Epithelial cell of proximal tubule (primary cell): Measurements from ENCODE around the gene KIFC3. TPM values are rescaled to one million over a fixed set of nuclear protein-coding genes. Genes with fewer than 3 reads are reported as not detected.

Source experiments
- DNase-seq: peaks from one replicate; pipeline ENCODE4 v3.0.0-alpha.2; 2011; ENCODE audit warnings: low read depth
- H3K4me3 ChIP-seq: 2 replicates; pipeline ENCODE4 v1.5.1; 2011; ENCODE audit warnings: low read depth, mild to moderate bottlenecking, low read length
- total RNA-seq: library from RNA; depleted of rRNA; stranded (reverse); fragments of >200 nt; gene quantifications from 2 replicates; pipeline ENCODE4 v1.2.3, GENCODE V29; 2015
- TF ChIP-seq, protein P1 (sequence below): conservative IDR thresholded peaks from 2 replicates; pipeline ENCODE4 v1.5.1; 2012; ENCODE audit warnings: low read depth, mild to moderate bottlenecking, low read length

The KIFC3 gene
- total RNA-seq, 1 donor from 2014 or later = 86.0 TPM

GRCh38 chr16:57775661-57776469 is 26.4 kb downstream of the KIFC3 start:
- DNase-seq = no peak
- TF ChIP-seq, protein P1, sequence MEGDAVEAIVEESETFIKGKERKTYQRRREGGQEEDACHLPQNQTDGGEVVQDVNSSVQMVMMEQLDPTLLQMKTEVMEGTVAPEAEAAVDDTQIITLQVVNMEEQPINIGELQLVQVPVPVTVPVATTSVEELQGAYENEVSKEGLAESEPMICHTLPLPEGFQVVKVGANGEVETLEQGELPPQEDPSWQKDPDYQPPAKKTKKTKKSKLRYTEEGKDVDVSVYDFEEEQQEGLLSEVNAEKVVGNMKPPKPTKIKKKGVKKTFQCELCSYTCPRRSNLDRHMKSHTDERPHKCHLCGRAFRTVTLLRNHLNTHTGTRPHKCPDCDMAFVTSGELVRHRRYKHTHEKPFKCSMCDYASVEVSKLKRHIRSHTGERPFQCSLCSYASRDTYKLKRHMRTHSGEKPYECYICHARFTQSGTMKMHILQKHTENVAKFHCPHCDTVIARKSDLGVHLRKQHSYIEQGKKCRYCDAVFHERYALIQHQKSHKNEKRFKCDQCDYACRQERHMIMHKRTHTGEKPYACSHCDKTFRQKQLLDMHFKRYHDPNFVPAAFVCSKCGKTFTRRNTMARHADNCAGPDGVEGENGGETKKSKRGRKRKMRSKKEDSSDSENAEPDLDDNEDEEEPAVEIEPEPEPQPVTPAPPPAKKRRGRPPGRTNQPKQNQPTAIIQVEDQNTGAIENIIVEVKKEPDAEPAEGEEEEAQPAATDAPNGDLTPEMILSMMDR = no peak
- no peak overlapping the region for H3K4me3 ChIP-seq

DNA sequence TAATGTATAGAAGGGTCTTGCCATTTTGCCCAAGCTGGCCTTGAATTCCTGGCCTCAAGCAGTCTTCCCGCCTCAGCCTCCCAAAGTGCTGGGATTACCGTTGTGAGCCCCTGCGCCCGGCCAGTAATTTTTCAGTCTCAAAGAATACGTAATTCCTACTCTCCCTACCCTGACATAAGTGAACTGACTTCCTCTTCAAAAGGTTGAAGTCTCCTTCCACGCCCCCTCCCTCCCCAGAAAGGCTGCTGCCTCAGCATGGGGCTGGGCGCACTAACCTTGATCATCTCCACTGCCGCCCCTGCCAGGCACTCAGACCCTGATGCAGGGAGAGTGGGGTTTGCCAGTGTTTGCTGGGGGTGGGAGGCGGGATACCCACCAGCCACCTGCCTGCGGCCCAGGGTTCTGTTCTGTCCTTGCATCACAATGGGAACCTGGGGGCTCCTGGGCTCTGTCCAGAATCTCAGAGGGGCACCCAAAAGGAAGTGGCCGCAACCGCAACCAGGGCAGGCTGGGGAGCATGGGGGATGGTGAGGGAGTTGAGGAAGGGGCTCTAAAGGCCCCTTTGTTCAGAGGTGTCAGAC is 27.5 kb downstream of the KIFC3 start:
- no peak for DNase-seq
- H3K4me3 ChIP-seq = no peak overlapping the region
- TF ChIP-seq, protein P1 = no peak

GRCh38 chr16:57773655-57774295 is 28.5 kb downstream of the KIFC3 start:
- TF ChIP-seq, protein P1 = no peak
- H3K4me3 ChIP-seq = no peak overlapping the region
- DNase-seq = no peak

GRCh38 chr16:57773019-57773418 is 29.3 kb downstream of the KIFC3 start:
- no peak for DNase-seq
- TF ChIP-seq, protein P1 = no peak
- no peak overlapping the region for H3K4me3 ChIP-seq

DNA sequence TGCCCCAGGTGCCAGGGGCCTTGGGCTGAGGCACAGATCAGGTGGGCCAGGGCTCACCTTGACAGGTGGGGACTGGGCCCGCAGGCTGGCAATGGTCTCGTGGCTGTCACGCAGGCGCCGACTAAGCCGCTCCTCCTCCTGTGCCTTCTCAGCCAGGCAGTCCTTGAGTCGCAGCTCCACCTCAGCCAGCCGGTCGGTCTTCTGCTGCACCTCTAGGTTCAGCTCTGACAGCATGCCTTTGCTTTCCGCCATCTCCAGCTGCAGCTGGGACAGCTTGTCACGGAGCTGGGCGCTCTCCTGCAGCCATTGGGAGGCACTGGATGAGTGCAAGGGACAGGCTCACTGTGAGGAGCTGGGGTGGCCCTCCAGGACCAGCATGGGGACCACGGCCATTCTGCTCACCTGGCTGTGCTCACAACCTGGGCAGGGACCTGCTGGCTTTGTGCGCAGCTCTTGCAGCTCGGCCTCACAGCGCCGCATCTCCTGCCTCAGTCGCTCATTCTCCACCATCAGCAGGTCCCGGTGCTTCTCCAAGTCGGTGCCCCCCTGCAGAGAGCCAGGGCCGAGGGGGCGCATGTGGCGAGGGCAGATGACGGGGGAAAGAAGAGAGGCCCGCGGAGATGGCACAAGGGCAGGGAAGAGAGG is 31.0 kb downstream of the KIFC3 start:
- TF ChIP-seq, protein P1 = no peak
- H3K4me3 ChIP-seq = no peak overlapping the region
- DNase-seq = no peak

GRCh38 chr16:57770361-57770760 is 31.9 kb downstream of the KIFC3 start:
- no peak overlapping the region for H3K4me3 ChIP-seq
- no peak for DNase-seq
- TF ChIP-seq, protein P1 = no peak
